H9 (cell line): ENCODE results near the gene C1orf52. TPM values are rescaled to one million over a fixed set of nuclear protein-coding genes. Genes with fewer than 3 reads are reported as not detected.

ENCODE experiments used
- DNase-seq: peaks from one replicate; pipeline ENCODE4 v3.0.0-alpha.2; 2017
- H2AFZ ChIP-seq: one replicate; pipeline ENCODE4 v1.6.1; 2013; ENCODE audit warnings: mild to moderate bottlenecking, low read length, control low read depth, moderate library complexity
- H2AK5ac ChIP-seq: 2 replicates; pipeline ENCODE4 v1.6.1; 2013; ENCODE audit warnings: low read length, control low read depth, mixed read lengths; ENCODE audit not compliant: insufficient read length
- H2BK120ac ChIP-seq: one replicate; pipeline ENCODE4 v1.6.1; 2013; ENCODE audit warnings: low read depth, mild to moderate bottlenecking, low read length, control low read depth, inconsistent platforms; ENCODE audit not compliant: poor library complexity, severe bottlenecking
- H2BK12ac ChIP-seq: 2 replicates; pipeline ENCODE4 v1.6.1; 2013; ENCODE audit warnings: low read length, control low read depth, mixed read lengths, low read depth; ENCODE audit not compliant: insufficient read length
- H2BK15ac ChIP-seq: 2 replicates; pipeline ENCODE4 v1.6.1; 2013; ENCODE audit warnings: low read depth, low read length, control low read depth
- H2BK20ac ChIP-seq: one replicate; pipeline ENCODE4 v1.6.1; 2013; ENCODE audit warnings: low read depth, mild to moderate bottlenecking, low read length, control low read depth, inconsistent platforms; ENCODE audit not compliant: poor library complexity, severe bottlenecking
- H2BK5ac ChIP-seq: 2 replicates; pipeline ENCODE4 v1.6.1; 2013; ENCODE audit warnings: low read length, control low read depth, mixed read lengths; ENCODE audit not compliant: insufficient read length
- H3K14ac ChIP-seq: 2 replicates; pipeline ENCODE4 v1.6.1; 2013; ENCODE audit warnings: low read length, control low read depth; ENCODE audit not compliant: insufficient read depth
- H3K18ac ChIP-seq: 2 replicates; pipeline ENCODE4 v1.6.1; 2013; ENCODE audit warnings: low read depth, mild to moderate bottlenecking, mixed read lengths, low read length, control low read depth; ENCODE audit not compliant: insufficient read length
- H3K23ac ChIP-seq: 2 replicates; pipeline ENCODE4 v1.6.1; 2013; ENCODE audit warnings: low read length, control low read depth, mixed read lengths, low read depth; ENCODE audit not compliant: insufficient read length
- H3K23me2 ChIP-seq: 2 replicates; pipeline ENCODE4 v1.6.1; 2013; ENCODE audit warnings: low read depth, mild to moderate bottlenecking, mixed read lengths, low read length, control low read depth; ENCODE audit not compliant: insufficient read length, poor library complexity, severe bottlenecking
- H3K27ac ChIP-seq: 2 replicates; pipeline ENCODE4 v1.5.1; 2013; ENCODE audit warnings: low read length, control low read depth, mixed read lengths, low read depth; ENCODE audit not compliant: insufficient read length
- H3K27me3 ChIP-seq: 2 replicates; pipeline ENCODE4 v1.6.1; 2013; ENCODE audit warnings: low read length, control low read depth, inconsistent platforms; ENCODE audit not compliant: insufficient read depth
- H3K4ac ChIP-seq: 2 replicates; pipeline ENCODE4 v1.6.1; 2013; ENCODE audit warnings: low read depth, mild to moderate bottlenecking, control low read depth, inconsistent platforms, low read length, moderate library complexity
- H3K4me1 ChIP-seq: 2 replicates; pipeline ENCODE4 v1.6.1; 2013; ENCODE audit warnings: low read length, control low read depth, inconsistent platforms; ENCODE audit not compliant: insufficient read depth
- H3K4me2 ChIP-seq: 2 replicates; pipeline ENCODE4 v1.6.1; 2013; ENCODE audit warnings: low read length, control low read depth, mixed read lengths; ENCODE audit not compliant: insufficient read length, insufficient read depth
- H3K56ac ChIP-seq: 2 replicates; pipeline ENCODE4 v1.6.1; 2013; ENCODE audit warnings: low read depth, mild to moderate bottlenecking, mixed read lengths, low read length, control low read depth; ENCODE audit not compliant: insufficient read length
- H3K79me1 ChIP-seq: 2 replicates; pipeline ENCODE4 v1.6.1; 2013; ENCODE audit warnings: low read depth, mild to moderate bottlenecking, moderate library complexity, low read length, control low read depth, inconsistent platforms; ENCODE audit not compliant: insufficient read depth, poor library complexity, severe bottlenecking
- H3K79me2 ChIP-seq: 2 replicates; pipeline ENCODE4 v1.6.1; 2013; ENCODE audit warnings: low read length, control low read depth, inconsistent platforms; ENCODE audit not compliant: insufficient read depth
- H3K9ac ChIP-seq: 2 replicates; pipeline ENCODE4 v1.6.1; 2013; ENCODE audit warnings: low read length, control low read depth, mixed read lengths; ENCODE audit not compliant: insufficient read length; ENCODE audit errors: extremely low read depth
- H3K9me3 ChIP-seq: one replicate; pipeline ENCODE4 v1.6.1; 2013; ENCODE audit warnings: low read depth, low read length, inconsistent platforms; ENCODE audit not compliant: control insufficient read depth
- H3T11ph ChIP-seq: one replicate; pipeline ENCODE4 v1.6.1; 2013; ENCODE audit warnings: mild to moderate bottlenecking, low read length, control low read depth, inconsistent platforms
- H4K20me1 ChIP-seq: one replicate; pipeline ENCODE4 v1.6.1; 2013; ENCODE audit not compliant: control insufficient read depth, insufficient read length, insufficient read depth
- H4K5ac ChIP-seq: 2 replicates; pipeline ENCODE4 v1.6.1; 2013; ENCODE audit warnings: low read depth, mild to moderate bottlenecking, mixed read lengths, low read length, control low read depth; ENCODE audit not compliant: insufficient read length
- H4K8ac ChIP-seq: replicated peaks from 2 replicates; pipeline ENCODE4 v1.6.1; 2013; ENCODE audit warnings: low read length, control low read depth, mixed read lengths, low read depth; ENCODE audit not compliant: insufficient read length
- H4K91ac ChIP-seq: 2 replicates; pipeline ENCODE4 v1.6.1; 2013; ENCODE audit warnings: low read depth, mild to moderate bottlenecking, moderate library complexity, mixed read lengths, low read length, control low read depth; ENCODE audit not compliant: insufficient read length
- H3K27ac Mint-ChIP-seq, 3 experiments: 2 replicates in 2 of 3; 3 replicates in 1 of 3; pipeline ENCODE4 v1.8.0; 2020 to 2021; ENCODE audit warnings: mixed read lengths in 3 of 3, mild to moderate bottlenecking in 1 of 3, moderate library complexity in 1 of 3
- H3K27me3 Mint-ChIP-seq: 2 replicates; pipeline ENCODE4 v1.8.0; 2021; ENCODE audit warnings: low read depth, mild to moderate bottlenecking, moderate library complexity, mixed read lengths
- H3K36me3 Mint-ChIP-seq, 3 experiments: 2 replicates in 2 of 3; 3 replicates in 1 of 3; pipeline ENCODE4 v1.8.0; 2020 to 2021; ENCODE audit warnings: low read depth in 3 of 3, mixed read lengths in 3 of 3; ENCODE audit not compliant: insufficient read depth in 1 of 3
- H3K4me1 Mint-ChIP-seq, 2 experiments: 2 replicates each; pipeline ENCODE4 v1.8.0; 2020; ENCODE audit warnings: mixed read lengths in 2 of 2
- H3K4me3 Mint-ChIP-seq, 2 experiments: 2 replicates in 1 of 2; 3 replicates in 1 of 2; pipeline ENCODE4 v1.8.0; 2020 to 2021; ENCODE audit warnings: mild to moderate bottlenecking in 2 of 2, mixed read lengths in 2 of 2, moderate library complexity in 1 of 2
- H3K9me3 Mint-ChIP-seq, 2 experiments: 2 replicates in 1 of 2; 3 replicates in 1 of 2; pipeline ENCODE4 v1.8.0; 2020; ENCODE audit warnings: mild to moderate bottlenecking in 2 of 2, mixed read lengths in 2 of 2, moderate library complexity in 1 of 2
- WGBS: extraction: QIAGEN DNeasy Blood & Tissue Kit; methylation state at CpG from one replicate; pipeline ENCODE4 v1.1.7; 2013; ENCODE audit warnings: missing lambda C conversion rate, low lambda C conversion rate, mixed read lengths; ENCODE audit not compliant: insufficient read length; ENCODE audit errors: extremely low coverage; 5-methylcytosine and 5-hydroxymethylcytosine counted together
- total RNA-seq: library from RNA; stranded (reverse); gene quantifications from 2 replicates; pipeline ENCODE4 v1.2.1, GENCODE V29; 2021
- TF ChIP-seq, protein P1 (sequence below): fragments of 200-600 bp; sonication (generic); conservative IDR thresholded peaks from 3 replicates; pipeline ENCODE4 v1.8.0; 2021; ENCODE audit warnings: antibody characterized with exemption, mild to moderate bottlenecking

C1orf52 gene
- total RNA-seq, 1 experiment from 2014 or later = 45.1 TPM

DNA sequence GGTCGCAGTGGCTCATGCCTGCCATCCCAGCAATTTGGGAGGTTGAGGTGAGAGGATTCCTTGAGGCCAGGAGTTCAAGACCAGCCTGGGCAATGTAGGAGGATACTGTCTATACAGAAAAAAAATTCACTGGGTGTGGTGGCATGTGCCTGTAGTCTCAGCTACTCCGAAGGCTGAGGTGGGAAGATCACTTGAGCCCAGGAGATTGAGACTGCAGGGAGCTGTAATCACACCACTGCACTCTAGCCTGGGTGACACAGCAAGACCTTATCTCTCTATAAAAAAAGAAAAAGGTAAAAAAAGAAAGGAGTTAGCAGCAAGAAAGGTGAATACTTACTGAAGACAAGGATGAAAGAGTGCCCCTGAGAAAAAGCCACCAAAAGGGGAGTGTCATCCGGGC lies 40.7 kb upstream of the C1orf52 start:
- no peaks in the 10 kb centered on the region for H3K9me3 ChIP-seq
- no peak overlapping the region for H3K14ac ChIP-seq
- H3K4me3 Mint-ChIP-seq = no peak overlapping the region
- H4K8ac ChIP-seq = no peak overlapping the region
- no peak overlapping the region for H3K9ac ChIP-seq
- H3K9me3 Mint-ChIP-seq = no peaks in the 10 kb centered on the region
- H4K91ac ChIP-seq = no peak overlapping the region
- H2BK120ac ChIP-seq = no peak overlapping the region
- no peaks in the 10 kb centered on the region for H4K20me1 ChIP-seq
- no peak overlapping the region; a peak in 1 of 7 replicates for H3K27ac Mint-ChIP-seq
- no peak overlapping the region for H3T11ph ChIP-seq
- H4K5ac ChIP-seq = no peak overlapping the region
- H2BK5ac ChIP-seq = no peak overlapping the region
- no peak overlapping the region for H3K27ac ChIP-seq
- H3K4ac ChIP-seq = no peak overlapping the region
- H3K36me3 Mint-ChIP-seq = no peaks in the 10 kb centered on the region
- no peak for DNase-seq
- H2AK5ac ChIP-seq = no peak overlapping the region
- H3K79me1 ChIP-seq = no peaks in the 10 kb centered on the region
- no peak overlapping the region for H2BK12ac ChIP-seq
- H3K79me2 ChIP-seq = no peaks in the 10 kb centered on the region
- H3K4me1 ChIP-seq = no peaks in the 10 kb centered on the region
- no CpG with 5 or more reads among the region's 3 CpGs for WGBS
- no peak overlapping the region for H2BK15ac ChIP-seq
- no peak overlapping the region for H3K56ac ChIP-seq
- TF ChIP-seq, protein P1, sequence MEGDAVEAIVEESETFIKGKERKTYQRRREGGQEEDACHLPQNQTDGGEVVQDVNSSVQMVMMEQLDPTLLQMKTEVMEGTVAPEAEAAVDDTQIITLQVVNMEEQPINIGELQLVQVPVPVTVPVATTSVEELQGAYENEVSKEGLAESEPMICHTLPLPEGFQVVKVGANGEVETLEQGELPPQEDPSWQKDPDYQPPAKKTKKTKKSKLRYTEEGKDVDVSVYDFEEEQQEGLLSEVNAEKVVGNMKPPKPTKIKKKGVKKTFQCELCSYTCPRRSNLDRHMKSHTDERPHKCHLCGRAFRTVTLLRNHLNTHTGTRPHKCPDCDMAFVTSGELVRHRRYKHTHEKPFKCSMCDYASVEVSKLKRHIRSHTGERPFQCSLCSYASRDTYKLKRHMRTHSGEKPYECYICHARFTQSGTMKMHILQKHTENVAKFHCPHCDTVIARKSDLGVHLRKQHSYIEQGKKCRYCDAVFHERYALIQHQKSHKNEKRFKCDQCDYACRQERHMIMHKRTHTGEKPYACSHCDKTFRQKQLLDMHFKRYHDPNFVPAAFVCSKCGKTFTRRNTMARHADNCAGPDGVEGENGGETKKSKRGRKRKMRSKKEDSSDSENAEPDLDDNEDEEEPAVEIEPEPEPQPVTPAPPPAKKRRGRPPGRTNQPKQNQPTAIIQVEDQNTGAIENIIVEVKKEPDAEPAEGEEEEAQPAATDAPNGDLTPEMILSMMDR = no peak
- peaks cover 12 to 13% of the 10 kb centered on the region in 2 experiments for H3K4me1 Mint-ChIP-seq
- no peaks in the 10 kb centered on the region for H3K27me3 ChIP-seq
- H2AFZ ChIP-seq = no peak overlapping the region
- H3K23me2 ChIP-seq = no peaks in the 10 kb centered on the region
- no peak overlapping the region for H2BK20ac ChIP-seq
- no peak overlapping the region for H3K23ac ChIP-seq
- no peaks in the 10 kb centered on the region; the same call in 1 of the 2 replicates for H3K27me3 Mint-ChIP-seq
- no peak overlapping the region for H3K18ac ChIP-seq
- H3K4me2 ChIP-seq = no peak overlapping the region
